H1 (cell line): ENCODE data around the gene SKIC8. TPM values are rescaled to one million over a fixed set of nuclear protein-coding genes. Genes with fewer than 3 reads are reported as not detected.

Source experiments
- CTCF ChIA-PET: fragments of 300-600 bp; sonication (Branson Sonifier 250); formaldehyde crosslinking; loops from one replicate; lab custom pipeline; 2021; ENCODE audit not compliant: partially characterized antibody; lab: Charles Lee
- POLR2A ChIA-PET: fragments of 300-600 bp; sonication (Branson Sonifier 250); formaldehyde crosslinking; loops from one replicate; lab custom pipeline; 2021; ENCODE audit warnings: inconsistent platforms; ENCODE audit not compliant: partially characterized antibody; lab: Charles Lee
- DNase-seq, 2 experiments: peaks; one replicate each; pipeline versions ENCODE4 v3.0.0 to v3.0.0-alpha.2; 2010 to 2022; ENCODE audit warnings: low spot score in 2 of 2, low read depth in 1 of 2, mixed read lengths in 1 of 2
- FAIRE-seq: peaks from 2 replicates; lab custom pipeline; 2011; peaks lifted over from hg19 to GRCh38; lab: Jason Lieb, UNC
- H2AFZ ChIP-seq: 2 replicates; pipeline ENCODE4 v1.8.1; 2012; ENCODE audit warnings: low read length, inconsistent platforms
- H2AK5ac ChIP-seq: 2 replicates; pipeline ENCODE4 v1.6.1; 2013; ENCODE audit warnings: low read depth, low read length
- H2BK120ac ChIP-seq: replicated peaks from 2 replicates; pipeline ENCODE3; 2013; ENCODE audit warnings: low read depth, low read length, inconsistent platforms
- H2BK12ac ChIP-seq: 2 replicates; pipeline ENCODE4 v1.6.1; 2013; ENCODE audit warnings: low read depth, low read length
- H2BK15ac ChIP-seq: 2 replicates; pipeline ENCODE4 v1.6.1; 2013; ENCODE audit warnings: low read length
- H2BK20ac ChIP-seq: 2 replicates; pipeline ENCODE4 v1.6.1; 2013; ENCODE audit warnings: low read length
- H2BK5ac ChIP-seq: 2 replicates; pipeline ENCODE4 v1.6.1; 2013; ENCODE audit warnings: low read depth, low read length
- H3K14ac ChIP-seq: 2 replicates; pipeline ENCODE4 v1.6.1; 2013; ENCODE audit warnings: inconsistent platforms; ENCODE audit not compliant: insufficient read length
- H3K18ac ChIP-seq: 2 replicates; pipeline ENCODE4 v1.6.1; 2013; ENCODE audit warnings: low read length; ENCODE audit errors: extremely low read depth
- H3K23ac ChIP-seq: 2 replicates; pipeline ENCODE4 v1.6.1; 2013; ENCODE audit warnings: inconsistent platforms; ENCODE audit not compliant: insufficient read length
- H3K23me2 ChIP-seq: 2 replicates; pipeline ENCODE4 v1.6.1; 2013; ENCODE audit warnings: low read depth, low read length
- H3K27ac ChIP-seq: 2 replicates; pipeline ENCODE4 v1.6.1; 2011; ENCODE audit warnings: low read depth, low read length, inconsistent platforms
- H3K27me3 ChIP-seq, 4 experiments: replicated peaks in 1 of 4; 1 replicate in 1 of 4; 2 replicates in 3 of 4; pipeline versions ENCODE4 v1.6.1 to v1.8.1; 2011 to 2013; ENCODE audit warnings: low read length in 3 of 4, mild to moderate bottlenecking in 3 of 4, inconsistent platforms in 2 of 4, mixed read lengths in 2 of 4, moderate library complexity in 1 of 4; ENCODE audit not compliant: control insufficient read depth in 3 of 4, insufficient read depth in 3 of 4; ENCODE audit errors: extremely low read depth in 1 of 4
- H3K36me3 ChIP-seq, 4 experiments: 2 replicates each; pipeline versions ENCODE4 v1.6.1 to v1.8.1; 2011 to 2013; ENCODE audit warnings: mild to moderate bottlenecking in 4 of 4, low read length in 3 of 4, moderate library complexity in 2 of 4, control low read depth in 1 of 4, inconsistent platforms in 1 of 4; ENCODE audit not compliant: insufficient read depth in 4 of 4, control insufficient read depth in 2 of 4
- H3K4ac ChIP-seq: replicated peaks from 2 replicates; pipeline ENCODE3; 2013; ENCODE audit warnings: low read length, low read depth, mixed read lengths, inconsistent platforms; ENCODE audit not compliant: insufficient read length
- H3K4me1 ChIP-seq, 4 experiments: replicated peaks in 1 of 4; 1 replicate in 1 of 4; 2 replicates in 3 of 4; pipeline versions ENCODE4 v1.6.1 to v1.8.1; 2011 to 2013; ENCODE audit warnings: low read length in 3 of 4, inconsistent platforms in 2 of 4, mixed read lengths in 1 of 4; ENCODE audit not compliant: insufficient read depth in 4 of 4, control insufficient read depth in 3 of 4
- H3K4me2 ChIP-seq, 2 experiments: 2 replicates each; pipeline versions ENCODE4 v1.6.1 to v1.8.1; 2011 to 2013; ENCODE audit warnings: low read depth in 2 of 2, low read length in 2 of 2, control low read depth in 1 of 2, inconsistent platforms in 1 of 2, mild to moderate bottlenecking in 1 of 2; ENCODE audit not compliant: insufficient read depth in 1 of 2
- H3K4me3 ChIP-seq, 4 experiments: fragments of 200-600, 300-600 bp in 1 of 4; sonication (generic), shearing (Covaris generic), sonication (Bioruptor Twin) in 1 of 4; 2 replicates each; pipeline versions ENCODE4 v1.5.1 to v1.8.1; 2011 to 2016; ENCODE audit warnings: low read length in 4 of 4, low read depth in 3 of 4, control low read depth in 2 of 4, inconsistent platforms in 2 of 4, mild to moderate bottlenecking in 2 of 4, mixed read lengths in 1 of 4, moderate library complexity in 1 of 4; ENCODE audit not compliant: insufficient read depth in 2 of 4; ENCODE audit errors: extremely low read depth in 1 of 4
- H3K56ac ChIP-seq: replicated peaks from 2 replicates; pipeline ENCODE3; 2013; ENCODE audit warnings: low read depth, mild to moderate bottlenecking, mixed read lengths, low read length, inconsistent platforms; ENCODE audit not compliant: insufficient read length
- H3K79me1 ChIP-seq: 2 replicates; pipeline ENCODE4 v1.6.1; 2013; ENCODE audit warnings: low read depth, low read length, control low read depth
- H3K79me2 ChIP-seq, 2 experiments: 2 replicates each; pipeline versions ENCODE4 v1.6.1 to v1.8.1; 2012 to 2013; ENCODE audit warnings: low read length in 2 of 2, mild to moderate bottlenecking in 2 of 2, inconsistent platforms in 1 of 2; ENCODE audit not compliant: insufficient read depth in 2 of 2, control insufficient read depth in 1 of 2
- H3K9ac ChIP-seq, 4 experiments: replicated peaks in 1 of 4; 1 replicate in 1 of 4; 2 replicates in 3 of 4; pipeline versions ENCODE4 v1.6.1 to v1.8.1; 2011 to 2013; ENCODE audit warnings: low read depth in 3 of 4, low read length in 3 of 4, control low read depth in 2 of 4, mild to moderate bottlenecking in 2 of 4, moderate library complexity in 2 of 4, inconsistent platforms in 1 of 4; ENCODE audit errors: extremely low read depth in 1 of 4
- H3K9me3 ChIP-seq, 2 experiments: 2 replicates each; pipeline versions ENCODE4 v1.6.1 to v1.8.1; 2012 to 2013; ENCODE audit warnings: mild to moderate bottlenecking in 2 of 2, moderate library complexity in 2 of 2, control low read depth in 1 of 2, inconsistent platforms in 1 of 2, low read depth in 1 of 2, low read length in 1 of 2, mixed read lengths in 1 of 2; ENCODE audit not compliant: insufficient read depth in 2 of 2
- H4K20me1 ChIP-seq, 2 experiments: replicated peaks in 1 of 2; 2 replicates each; pipeline versions ENCODE3 to v1.8.1; 2011 to 2013; ENCODE audit warnings: inconsistent platforms in 2 of 2, low read length in 2 of 2, mild to moderate bottlenecking in 1 of 2; ENCODE audit not compliant: insufficient read depth in 2 of 2, control insufficient read depth in 1 of 2
- H4K5ac ChIP-seq: 2 replicates; pipeline ENCODE4 v1.6.1; 2013; ENCODE audit warnings: low read length, low read depth, mixed read lengths, inconsistent platforms; ENCODE audit not compliant: insufficient read length
- H4K8ac ChIP-seq: 2 replicates; pipeline ENCODE4 v1.8.0; 2013; ENCODE audit warnings: mild to moderate bottlenecking, moderate library complexity, low read length, inconsistent platforms; ENCODE audit not compliant: insufficient read depth; ENCODE audit errors: extremely low read depth
- H4K91ac ChIP-seq: replicated peaks from 2 replicates; pipeline ENCODE3; 2013; ENCODE audit warnings: low read length, mixed read lengths, inconsistent platforms; ENCODE audit not compliant: insufficient read length
- CEBPB ChIP-seq: IDR thresholded peaks from 2 replicates; pipeline ENCODE4 v1.6.1; 2012; ENCODE audit warnings: low read depth, low read length
- CHD2 ChIP-seq: IDR thresholded peaks from 2 replicates; pipeline ENCODE4 v1.6.1; 2012; ENCODE audit warnings: low read length, improper control_type of control experiment
- EZH2 ChIP-seq: fragments of 200-600 bp; sonication (generic); IDR thresholded peaks from 2 replicates; pipeline ENCODE4 v1.7.1; 2012; ENCODE audit warnings: low read depth, mild to moderate bottlenecking, moderate library complexity, low read length, inconsistent platforms; ENCODE audit not compliant: severe bottlenecking
- MAX ChIP-seq: IDR thresholded peaks from 2 replicates; pipeline ENCODE4 v1.6.1; 2012; ENCODE audit warnings: inconsistent platforms
- POLR2A ChIP-seq, 2 experiments: IDR thresholded peaks; 1 replicate in 1 of 2; 2 replicates in 1 of 2; pipeline ENCODE4 v1.6.1; 2011; ENCODE audit warnings: low read depth in 2 of 2, low read length in 2 of 2, mild to moderate bottlenecking in 2 of 2; ENCODE audit errors: control extremely low read depth in 1 of 2
- POLR2AphosphoS5 ChIP-seq: IDR thresholded peaks from 2 replicates; pipeline ENCODE4 v1.6.1; 2011; ENCODE audit warnings: low read depth, low read length
- SP2 ChIP-seq: IDR thresholded peaks from 2 replicates; pipeline ENCODE4 v1.6.1; 2012; ENCODE audit warnings: mild to moderate bottlenecking, low read length, inconsistent platforms
- SP4 ChIP-seq: IDR thresholded peaks from 2 replicates; pipeline ENCODE4 v1.6.1; 2012; ENCODE audit warnings: low read length, inconsistent platforms
- SUZ12 ChIP-seq: fragments of 200-600 bp; sonication (generic); IDR thresholded peaks from 2 replicates; pipeline ENCODE4 v1.6.1; 2012; ENCODE audit warnings: mild to moderate bottlenecking, inconsistent platforms, low read length, moderate library complexity, mixed read lengths
- TAF7 ChIP-seq: optimal IDR thresholded peaks from 2 replicates; pipeline ENCODE3; 2011; ENCODE audit warnings: low read depth, mild to moderate bottlenecking, inconsistent platforms, low read length, moderate library complexity, borderline replicate concordance
- TCF12 ChIP-seq: IDR thresholded peaks from 2 replicates; pipeline ENCODE4 v1.6.1; 2011; ENCODE audit warnings: low read depth, mild to moderate bottlenecking, low read length
- WGBS, 2 experiments: shearing (Covaris generic) in 1 of 2; methylation state at CpG; one replicate each; pipeline versions ENCODE4 v1.1.6 to v1.1.7; 2013 to 2015; ENCODE audit warnings: low lambda C conversion rate in 2 of 2, mixed read lengths in 2 of 2, inconsistent platforms in 1 of 2, low coverage in 1 of 2, missing lambda C conversion rate in 1 of 2; ENCODE audit not compliant: insufficient replicate concordance in 2 of 2, insufficient coverage in 1 of 2, insufficient read length in 1 of 2; ENCODE audit errors: extremely low coverage in 1 of 2, missing lambda C conversion rate in 1 of 2; 5-methylcytosine and 5-hydroxymethylcytosine counted together
- polyA plus RNA-seq, 7 experiments: library from polyadenylated mRNA; depleted of rRNA in 3 of 7; stranded (reverse) in 5 of 7; unstranded in 2 of 7; fragments of >200 nt in 5 of 7; fragments of 200-250 nt in 2 of 7; gene quantifications; 1 replicate in 5 of 7; 2 replicates in 1 of 7; 4 replicates in 1 of 7; pipeline versions ENCODE4 v1.2.1 to v1.2.3, GENCODE V29; 2011 to 2013; ENCODE audit warnings: missing spikeins in 2 of 7, mixed read lengths in 2 of 7
- total RNA-seq: library from RNA; stranded (reverse); fragmentation: NEBNext Ultra II Directional; extraction: Animal tissue kit (Norgen Biotek cat#: 25700); gene quantifications from 2 replicates; pipeline ENCODE4 v1.2.1, GENCODE V29; 2021

The SKIC8 gene
- total and polyA plus RNA-seq, 2 of the 8 experiments (the other 6 are each of a cell fraction or from before 2014, with no cell fraction given), result 44.2 to 77.7 TPM

GRCh38 chr15:78320183-78320582 lies 20.8 kb upstream of the SKIC8 start:
- ChIA-PET POLR2A (interaction anchor here (1.4 kb wide), 1 partner anchor 102 kb away, joined by 3 read pairs; no protein-coding TSS in a partner anchor), CTCF (interaction anchor here (1.7 to 5.6 kb wide), 4 partner anchors 8 to 103 kb away, joined by 7 to 42 read pairs (median 15); no protein-coding TSS in a partner anchor)
- Histone ChIP-seq H3K23ac (no peak overlapping the region), H3K9me3 (no peaks in the 10 kb centered on the region), H2BK120ac (no peak overlapping the region), H2AK5ac (no peak overlapping the region), H3K14ac (no peak overlapping the region), H2BK20ac (no peak overlapping the region), H4K5ac (no peak overlapping the region), H3K27me3 (no peaks in the 10 kb centered on the region), H3K4me3 (no peak overlapping the region), H2BK15ac (no peak overlapping the region), H4K20me1 (no peaks in the 10 kb centered on the region), H4K91ac (peak overlapping the region; percentile 44), H3K4me1 (peaks cover 8 to 31% (median 25%) of the 10 kb centered on the region in 4 experiments), H3K56ac (no peak overlapping the region), H3K79me1 (no peaks in the 10 kb centered on the region), H3K4me2 (no peak overlapping the region), H2BK12ac (no peak overlapping the region), H2BK5ac (no peak overlapping the region), H3K27ac (no peak overlapping the region), H3K9ac (no peak overlapping the region), H4K8ac (no peak overlapping the region), H3K23me2 (no peaks in the 10 kb centered on the region), H3K79me2 (no peaks in the 10 kb centered on the region), H2AFZ (no peak overlapping the region), H3K18ac (no peak overlapping the region), H3K36me3 (no peaks in the 10 kb centered on the region), H3K4ac (no peak overlapping the region)
- no peak for DNase-seq
- 81% methylated on average over 5 of the region's 5 CpGs; no CpG with 5 or more reads in 1 of the 2 experiments for whole genome bisulfite sequencing, 2 experiments
- FAIRE-seq, result no peak
- TF ChIP-seq EZH2 (no peak), CHD2 (no peak), TCF12 (no peak), SP2 (no peak), POLR2AphosphoS5 (no peak), SP4 (no peak), MAX (no peak), SUZ12 (no peak), POLR2A (IDR thresholded peaks at IDR 0.05; ENCODE audit: control extremely low read depth in 1 of 2, low read depth in 2 of 2, low read length in 2 of 2) (no peak), TAF7 (no peak), CEBPB (no peak)
